Endothelial cell of umbilical vein (primary cell): ENCODE results near the gene DHX36. TPM values are rescaled to one million over a fixed set of nuclear protein-coding genes. Genes with fewer than 3 reads are reported as not detected.

Experiments used
- BruUV-seq: library from RNA; stranded (reverse); fragments of 400-500 nt; replicated peaks from 2 replicates; lab custom pipeline; 2021; lab: Mats Ljungman, UMichigan
- CTCF ChIA-PET: fragments of 300-600, 350-600 bp; sonication (Branson Sonifier 250); formaldehyde crosslinking; loops from one replicate; lab custom pipeline; 2021; ENCODE audit warnings: antibody characterized with exemption, inconsistent platforms; lab: Charles Lee
- POLR2A ChIA-PET: fragments of 300-600, 350-600 bp; sonication (Branson Sonifier 250); formaldehyde crosslinking; loops from one replicate; lab custom pipeline; 2021; ENCODE audit warnings: antibody characterized with exemption, inconsistent platforms; lab: Charles Lee
- DNase-seq: peaks from one replicate; pipeline ENCODE4 v3.0.0-alpha.2; 2011; ENCODE audit warnings: low read depth, low spot score
- FAIRE-seq: peaks from 2 replicates; lab custom pipeline; 2011; peaks lifted over from hg19 to GRCh38; lab: Jason Lieb, UNC
- H2AFZ ChIP-seq: 2 replicates; pipeline ENCODE4 v1.6.0; 2012; ENCODE audit warnings: low read depth, low read length, control low read depth, inconsistent platforms
- H3K27ac ChIP-seq: 2 replicates; pipeline ENCODE4 v1.5.1; 2011; ENCODE audit warnings: low read depth, mild to moderate bottlenecking, control low read depth, low read length, moderate library complexity; ENCODE audit not compliant: insufficient read depth
- H3K27me3 ChIP-seq, 2 experiments: 2 replicates each; pipeline versions ENCODE4 v1.6.0 to v1.6.1; 2011; ENCODE audit warnings: low read length in 2 of 2, mixed read lengths in 1 of 2; ENCODE audit not compliant: control insufficient read depth in 2 of 2, insufficient read depth in 2 of 2
- H3K36me3 ChIP-seq, 2 experiments: 2 replicates in 1 of 2; 3 replicates in 1 of 2; pipeline ENCODE4 v1.5.1; 2011; ENCODE audit warnings: low read length in 2 of 2, mild to moderate bottlenecking in 1 of 2, moderate library complexity in 1 of 2; ENCODE audit not compliant: control insufficient read depth in 2 of 2, insufficient read depth in 2 of 2; ENCODE audit errors: extremely low read depth in 1 of 2
- H3K4me1 ChIP-seq: 3 replicates; pipeline ENCODE4 v1.5.1; 2011; ENCODE audit warnings: mild to moderate bottlenecking, low read length; ENCODE audit not compliant: control insufficient read depth, insufficient read depth; ENCODE audit errors: extremely low read depth
- H3K4me2 ChIP-seq: 2 replicates; pipeline ENCODE4 v1.6.1; 2011; ENCODE audit warnings: low read length, control low read depth, mixed read lengths; ENCODE audit not compliant: insufficient read depth
- H3K4me3 ChIP-seq, 3 experiments: fragments of 200-600 bp in 1 of 3; sonication (generic), shearing (Covaris generic) in 1 of 3; replicated peaks in 1 of 3; 2 replicates each; pipeline ENCODE4 v1.5.1; 2011 to 2016; ENCODE audit warnings: control low read depth in 3 of 3, low read length in 3 of 3, mild to moderate bottlenecking in 2 of 3, inconsistent platforms in 1 of 3, low read depth in 1 of 3, moderate library complexity in 1 of 3; ENCODE audit not compliant: insufficient read depth in 1 of 3
- H3K79me2 ChIP-seq: 2 replicates; pipeline ENCODE4 v1.6.0; 2012; ENCODE audit warnings: low read length, inconsistent platforms; ENCODE audit not compliant: control insufficient read depth, insufficient read depth
- H3K9ac ChIP-seq: replicated peaks from 2 replicates; pipeline ENCODE3; 2011; ENCODE audit warnings: low read length, control low read depth; ENCODE audit not compliant: insufficient read depth; ENCODE audit errors: extremely low read depth
- H3K9me1 ChIP-seq: replicated peaks from 3 replicates; pipeline ENCODE4 v1.6.0; 2011; ENCODE audit warnings: mild to moderate bottlenecking, low read length; ENCODE audit not compliant: control insufficient read depth, insufficient read depth; ENCODE audit errors: extremely low read depth
- H3K9me3 ChIP-seq: replicated peaks from 2 replicates; pipeline ENCODE4 v1.5.1; 2012; ENCODE audit warnings: low read length, inconsistent platforms; ENCODE audit not compliant: control insufficient read depth, insufficient read depth
- H4K20me1 ChIP-seq: replicated peaks from 2 replicates; pipeline ENCODE3; 2011; ENCODE audit warnings: mild to moderate bottlenecking, low read length; ENCODE audit not compliant: control insufficient read depth, insufficient read depth; ENCODE audit errors: extremely low read depth
- EZH2 ChIP-seq: IDR thresholded peaks from 2 replicates; pipeline ENCODE4 v1.6.1; 2012; ENCODE audit warnings: borderline replicate concordance, low read depth, mild to moderate bottlenecking, moderate library complexity, low read length, inconsistent platforms; ENCODE audit not compliant: severe bottlenecking
- FOS ChIP-seq: IDR thresholded peaks from 2 replicates; pipeline ENCODE4 v1.6.1; 2011; ENCODE audit warnings: mild to moderate bottlenecking, low read length, moderate library complexity, borderline replicate concordance; ENCODE audit not compliant: insufficient read depth
- GATA2 ChIP-seq: IDR thresholded peaks from 2 replicates; pipeline ENCODE4 v1.7.0; 2011; ENCODE audit warnings: low read depth, mild to moderate bottlenecking, moderate library complexity, mixed read lengths, low read length; ENCODE audit not compliant: insufficient read length, insufficient read depth
- JUN ChIP-seq: IDR thresholded peaks from 2 replicates; pipeline ENCODE4 v1.6.1; 2011; ENCODE audit warnings: borderline replicate concordance, low read depth; ENCODE audit not compliant: insufficient read length, insufficient read depth
- MAX ChIP-seq: IDR thresholded peaks from 2 replicates; pipeline ENCODE4 v1.6.1; 2011; ENCODE audit not compliant: insufficient read depth, insufficient read length
- MYC ChIP-seq: IDR thresholded peaks from one replicate; pipeline ENCODE4 v1.6.1; 2011; ENCODE audit warnings: mild to moderate bottlenecking, low read depth, low read length
- POLR2A ChIP-seq: IDR thresholded peaks from 2 replicates; pipeline ENCODE4 v1.6.1; 2012; ENCODE audit warnings: low read depth, mild to moderate bottlenecking, control low read depth, low read length
- POLR2AphosphoS5 ChIP-seq: IDR thresholded peaks from 2 replicates; pipeline ENCODE4 v1.6.1; 2012; ENCODE audit warnings: low read depth, mild to moderate bottlenecking, control low read depth, low read length, moderate library complexity; ENCODE audit not compliant: insufficient read depth
- dilution Hi-C: fragments of 300-500 bp; cut with MboI; formaldehyde crosslinking; loops from one replicate; pipeline ENCODE4 v1.15.0; 2019; ENCODE audit warnings: low sequenced_read_pairs; ENCODE audit not compliant: extremely low pct_ligation_motif_present
- intact Hi-C: fragments of 100-400 bp; cut with micrococcal nuclease; formaldehyde crosslinking; loops from one replicate; pipeline ENCODE4 v1.10.0; 2022
- polyA plus RNA-seq, 4 experiments: library from polyadenylated mRNA; depleted of rRNA in 3 of 4; stranded (reverse) in 3 of 4; unstranded in 1 of 4; fragments of >200 nt; gene quantifications; 2 replicates each; pipeline versions ENCODE4 v1.2.1 to v1.2.3, GENCODE V29; 2011 to 2012; ENCODE audit warnings: missing spikeins in 1 of 4
- total RNA-seq: library from RNA; stranded (reverse); gene quantifications from 2 replicates; pipeline ENCODE4 v1.2.3, GENCODE V29; 2021
- TF ChIP-seq, protein P1 (sequence below), 2 donors: IDR thresholded peaks; 1 replicate in 1 of 2; 2 replicates in 1 of 2; pipeline ENCODE4 v1.5.1; 2011; ENCODE audit warnings: low read length in 2 of 2, mild to moderate bottlenecking in 2 of 2, moderate library complexity in 2 of 2, control low read depth in 1 of 2, inconsistent platforms in 1 of 2, low read depth in 1 of 2; ENCODE audit not compliant: insufficient read depth in 1 of 2; ENCODE audit errors: extremely low read depth in 1 of 2

DHX36 gene
- total and polyA plus RNA-seq, 2 donors (not counting 3 experiments of a cell fraction or from before 2014, with no cell fraction given) = 19.6 to 52.7 TPM

- DNase-seq (peak; percentile 4), FAIRE-seq (no peak)
- CTCF ChIA-PET = no interaction called here
- H3K4me1 ChIP-seq = no peaks in the 10 kb centered on the region
- POLR2A ChIA-PET = no interaction called here
- no peak overlapping the region for H3K4me2 ChIP-seq
- no TSS peak for BruUV-seq
- TF ChIP-seq JUN (no peak), MYC (no peak), POLR2AphosphoS5 (no peak), FOS (no peak), MAX (no peak), POLR2A (no peak), EZH2 (no peak), GATA2 (no peak)
- TF ChIP-seq, protein P1, sequence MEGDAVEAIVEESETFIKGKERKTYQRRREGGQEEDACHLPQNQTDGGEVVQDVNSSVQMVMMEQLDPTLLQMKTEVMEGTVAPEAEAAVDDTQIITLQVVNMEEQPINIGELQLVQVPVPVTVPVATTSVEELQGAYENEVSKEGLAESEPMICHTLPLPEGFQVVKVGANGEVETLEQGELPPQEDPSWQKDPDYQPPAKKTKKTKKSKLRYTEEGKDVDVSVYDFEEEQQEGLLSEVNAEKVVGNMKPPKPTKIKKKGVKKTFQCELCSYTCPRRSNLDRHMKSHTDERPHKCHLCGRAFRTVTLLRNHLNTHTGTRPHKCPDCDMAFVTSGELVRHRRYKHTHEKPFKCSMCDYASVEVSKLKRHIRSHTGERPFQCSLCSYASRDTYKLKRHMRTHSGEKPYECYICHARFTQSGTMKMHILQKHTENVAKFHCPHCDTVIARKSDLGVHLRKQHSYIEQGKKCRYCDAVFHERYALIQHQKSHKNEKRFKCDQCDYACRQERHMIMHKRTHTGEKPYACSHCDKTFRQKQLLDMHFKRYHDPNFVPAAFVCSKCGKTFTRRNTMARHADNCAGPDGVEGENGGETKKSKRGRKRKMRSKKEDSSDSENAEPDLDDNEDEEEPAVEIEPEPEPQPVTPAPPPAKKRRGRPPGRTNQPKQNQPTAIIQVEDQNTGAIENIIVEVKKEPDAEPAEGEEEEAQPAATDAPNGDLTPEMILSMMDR (IDR thresholded peaks at IDR 0.05; ENCODE audit: extremely low read depth in 1 of 2, insufficient read depth in 1 of 2, low read depth in 1 of 2, low read length in 2 of 2) = no peak
- H3K9me1 ChIP-seq = no peaks in the 10 kb centered on the region
- dilution Hi-C loops = no loop called here
- H3K4me3 ChIP-seq = no peak overlapping the region
- intact Hi-C loops = no loop called here
- peaks cover 4% of the 10 kb centered on the region for H3K79me2 ChIP-seq
- no peak overlapping the region for H3K9ac ChIP-seq
- peaks cover 0 to 9% of the 10 kb centered on the region in 2 experiments for H3K36me3 ChIP-seq
- no peak overlapping the region for H3K27ac ChIP-seq
- no peaks in the 10 kb centered on the region for H4K20me1 ChIP-seq
- H3K9me3 ChIP-seq = no peaks in the 10 kb centered on the region
- no peak overlapping the region for H2AFZ ChIP-seq
- H3K27me3 ChIP-seq = no peaks in the 10 kb centered on the region
These were observed 13.4 kb downstream of the DHX36 start for GRCh38 chr3:154310840-154311239.
